Epithelial cell of prostate (primary cell): Measurements from ENCODE around the gene CHRNA9.

Experiments used
- DNase-seq: peaks from one replicate; pipeline ENCODE4 v3.0.0-alpha.2; 2011; ENCODE audit warnings: low read depth, low spot score
- H3K27ac ChIP-seq: fragments of 450-650 bp; 2 replicates; pipeline ENCODE4 v1.5.1; 2017; ENCODE audit warnings: mild to moderate bottlenecking

Gene CHRNA9

GRCh38 chr4:40308528-40309122 is 26.5 kb upstream of the CHRNA9 start:
- no peak overlapping the region for H3K27ac ChIP-seq
- no peak for DNase-seq

GRCh38 chr4:40309250-40309774 is 25.8 kb upstream of the CHRNA9 start:
- no peak overlapping the region for H3K27ac ChIP-seq
- DNase-seq: no peak

GRCh38 chr4:40310225-40310624 is 24.9 kb upstream of the CHRNA9 start:
- no peak overlapping the region for H3K27ac ChIP-seq
- no peak for DNase-seq

GRCh38 chr4:40311811-40312346 is 23.3 kb upstream of the CHRNA9 start:
- peak overlapping the region; percentile 33 for H3K27ac ChIP-seq
- no peak for DNase-seq

GRCh38 chr4:40314951-40315350 is 20.2 kb upstream of the CHRNA9 start:
- DNase-seq: no peak
- H3K27ac ChIP-seq: peak overlapping the region; percentile 91

- H3K27ac ChIP-seq: peak overlapping the region; percentile 91
- DNase-seq: no peak
Measured at GRCh38 chr4:40316333-40316781, 18.8 kb upstream of the CHRNA9 start.

- no peak for DNase-seq
- H3K27ac ChIP-seq: peak overlapping the region; percentile 91
Measured at GRCh38 chr4:40316782-40317635, 18.1 kb upstream of the CHRNA9 start.

- DNase-seq: no peak
- peak overlapping the region; percentile 91 for H3K27ac ChIP-seq
Measured at GRCh38 chr4:40317916-40318658, 17.0 kb upstream of the CHRNA9 start.

GRCh38 chr4:40321574-40322275 is 13.4 kb upstream of the CHRNA9 start:
- no peak for DNase-seq

GRCh38 chr4:40322811-40323210 is 12.3 kb upstream of the CHRNA9 start:
- H3K27ac ChIP-seq: no peak overlapping the region
- DNase-seq: no peak

More at GRCh38 chr4:40321574-40322275, 13.4 kb upstream of the CHRNA9 start:
- H3K27ac ChIP-seq: no peak overlapping the region

GRCh38 chr4:40323866-40324265 is 11.3 kb upstream of the CHRNA9 start:
- no peak overlapping the region for H3K27ac ChIP-seq
- no peak for DNase-seq

- DNase-seq: no peak
- H3K27ac ChIP-seq: no peak overlapping the region
Measured at GRCh38 chr4:40325406-40326019, 9.6 kb upstream of the CHRNA9 start.

- DNase-seq: no peak
- H3K27ac ChIP-seq: no peak overlapping the region
Measured at GRCh38 chr4:40327340-40327739, 7.8 kb upstream of the CHRNA9 start.

- no peak overlapping the region for H3K27ac ChIP-seq
- DNase-seq: no peak
Measured at GRCh38 chr4:40328383-40328782, 6.8 kb upstream of the CHRNA9 start.

- no peak overlapping the region for H3K27ac ChIP-seq
- DNase-seq: no peak
Measured at GRCh38 chr4:40329805-40330204, 5.3 kb upstream of the CHRNA9 start.

GRCh38 chr4:40330536-40330935 is 4.6 kb upstream of the CHRNA9 start:
- DNase-seq: no peak

GRCh38 chr4:40331101-40331745 is 3.9 kb upstream of the CHRNA9 start:
- no peak overlapping the region for H3K27ac ChIP-seq
- DNase-seq: no peak

More at GRCh38 chr4:40330536-40330935, 4.6 kb upstream of the CHRNA9 start:
- H3K27ac ChIP-seq: no peak overlapping the region

GRCh38 chr4:40331961-40332360 is 3.2 kb upstream of the CHRNA9 start:
- H3K27ac ChIP-seq: no peak overlapping the region
- no peak for DNase-seq

GRCh38 chr4:40333921-40334352 is 1.2 kb upstream of the CHRNA9 start:
- DNase-seq: no peak
- H3K27ac ChIP-seq: peak overlapping the region; percentile 41
